Erythroblast (primary cell): ENCODE data around the gene MYO1B.

Experiments
- GATA1 ChIP-seq: IDR thresholded peaks from 2 replicates; pipeline ENCODE4 v1.6.1; 2011; ENCODE audit warnings: low read depth, mild to moderate bottlenecking, control low read depth, low read length, moderate library complexity
- POLR2A ChIP-seq: IDR thresholded peaks from 2 replicates; pipeline ENCODE4 v1.6.1; 2011; ENCODE audit warnings: mild to moderate bottlenecking, low read length

GRCh38 chr2:191244350-191244749 lies 854 bp upstream of the MYO1B start:
- TF ChIP-seq POLR2A (no peak), GATA1 (no peak)
